IMR-90 (cell line): Measurements from ENCODE around the gene C22orf31. TPM values are rescaled to one million over a fixed set of nuclear protein-coding genes. Genes with fewer than 3 reads are reported as not detected.

Experiments used
- ATAC-seq: fragments of 200-7000 bp; cut with Tn5 transposase; 2 replicates; pipeline ENCODE4 v1.9.1; 2020; ENCODE audit warnings: low read depth, mild to moderate bottlenecking, moderate library complexity
- BruUV-seq: library from RNA; stranded (reverse); fragments of 400-500 nt; replicated peaks from 2 replicates; lab custom pipeline; 2021; lab: Mats Ljungman, UMichigan
- CTCF ChIA-PET: fragments of 300-600 bp; formaldehyde crosslinking; extraction: SDS; loops from one replicate; lab custom pipeline; 2021; ENCODE audit warnings: antibody characterized with exemption; lab: Yijun Ruan, JAX
- POLR2A ChIA-PET: fragments of 300-600 bp; sonication (Branson Sonifier 250); formaldehyde crosslinking; loops from one replicate; lab custom pipeline; 2022; ENCODE audit warnings: antibody characterized with exemption; ENCODE audit not compliant: unreplicated experiment; lab: Charles Lee
- DNase-seq: peaks from one replicate; pipeline ENCODE4 v3.0.0; 2013
- H2AFZ ChIP-seq: replicated peaks from 2 replicates; pipeline ENCODE3; 2013; ENCODE audit warnings: low read length, mild to moderate bottlenecking; ENCODE audit not compliant: poor library complexity
- H2AK5ac ChIP-seq: 2 replicates; pipeline ENCODE4 v1.6.1; 2013; ENCODE audit warnings: low read depth, low read length, inconsistent platforms
- H2AK9ac ChIP-seq: replicated peaks from 2 replicates; pipeline ENCODE3; 2013; ENCODE audit warnings: mild to moderate bottlenecking, low read depth, low read length, moderate library complexity; ENCODE audit not compliant: poor library complexity
- H2BK120ac ChIP-seq: 2 replicates; pipeline ENCODE4 v1.6.1; 2013; ENCODE audit warnings: low read depth, low read length, inconsistent platforms
- H2BK15ac ChIP-seq: 3 replicates; pipeline ENCODE4 v1.6.1; 2013; ENCODE audit warnings: low read depth, low read length, inconsistent platforms
- H2BK20ac ChIP-seq: 2 replicates; pipeline ENCODE4 v1.6.1; 2013; ENCODE audit warnings: low read depth, mild to moderate bottlenecking, inconsistent platforms, low read length, moderate library complexity
- H2BK5ac ChIP-seq: 2 replicates; pipeline ENCODE4 v1.6.1; 2013; ENCODE audit warnings: mild to moderate bottlenecking, low read depth, low read length, inconsistent platforms; ENCODE audit not compliant: poor library complexity, severe bottlenecking
- H3K14ac ChIP-seq: replicated peaks from 2 replicates; pipeline ENCODE4 v1.6.1; 2013; ENCODE audit warnings: low read depth, low read length, inconsistent platforms
- H3K18ac ChIP-seq: 2 replicates; pipeline ENCODE4 v1.6.1; 2013; ENCODE audit warnings: low read depth, low read length, control low read depth
- H3K23ac ChIP-seq: 2 replicates; pipeline ENCODE4 v1.6.1; 2013; ENCODE audit warnings: low read depth, low read length, inconsistent platforms
- H3K27ac ChIP-seq: 2 replicates; pipeline ENCODE4 v1.5.1; 2013; ENCODE audit warnings: mild to moderate bottlenecking, control low read depth, low read length; ENCODE audit not compliant: insufficient read depth
- H3K27me3 ChIP-seq: 2 replicates; pipeline ENCODE4 v1.6.1; 2013; ENCODE audit warnings: low read length; ENCODE audit not compliant: control insufficient read depth, insufficient read depth
- H3K36me3 ChIP-seq: 2 replicates; pipeline ENCODE4 v1.6.1; 2013; ENCODE audit warnings: low read length, mixed read lengths; ENCODE audit not compliant: control insufficient read depth, insufficient read depth
- H3K4ac ChIP-seq: 2 replicates; pipeline ENCODE4 v1.6.1; 2013; ENCODE audit warnings: low read depth, low read length, inconsistent platforms
- H3K4me1 ChIP-seq: 2 replicates; pipeline ENCODE4 v1.6.1; 2013; ENCODE audit warnings: low read length, mixed read lengths; ENCODE audit not compliant: control insufficient read depth, insufficient read depth
- H3K4me2 ChIP-seq: 2 replicates; pipeline ENCODE4 v1.6.1; 2013; ENCODE audit warnings: low read depth, mild to moderate bottlenecking, control low read depth, low read length, moderate library complexity
- H3K4me3 ChIP-seq: 2 replicates; pipeline ENCODE4 v1.5.1; 2013; ENCODE audit warnings: low read depth, mild to moderate bottlenecking, control low read depth, low read length, moderate library complexity; ENCODE audit not compliant: insufficient read depth
- H3K56ac ChIP-seq: 2 replicates; pipeline ENCODE4 v1.6.1; 2013; ENCODE audit warnings: low read length, inconsistent platforms; ENCODE audit not compliant: insufficient read depth; ENCODE audit errors: extremely low read depth
- H3K79me1 ChIP-seq, 2 experiments: 2 replicates each; pipeline ENCODE4 v1.6.1; 2013; ENCODE audit warnings: low read length in 2 of 2, inconsistent platforms in 1 of 2, low read depth in 1 of 2
- H3K9ac ChIP-seq: 2 replicates; pipeline ENCODE4 v1.6.1; 2013; ENCODE audit warnings: low read depth, low read length, control low read depth
- H3K9me1 ChIP-seq: 2 replicates; pipeline ENCODE4 v1.6.1; 2013; ENCODE audit warnings: low read length, inconsistent platforms; ENCODE audit not compliant: insufficient read depth
- H3K9me3 ChIP-seq: 2 replicates; pipeline ENCODE4 v1.6.1; 2013; ENCODE audit warnings: low read length; ENCODE audit not compliant: control insufficient read depth, insufficient read depth
- H4K20me1 ChIP-seq: 2 replicates; pipeline ENCODE4 v1.6.1; 2013; ENCODE audit warnings: low read length, inconsistent platforms; ENCODE audit not compliant: insufficient read depth
- H4K5ac ChIP-seq: 2 replicates; pipeline ENCODE4 v1.6.1; 2013; ENCODE audit warnings: mild to moderate bottlenecking, low read depth, low read length, control low read depth
- H4K8ac ChIP-seq, 2 experiments: 2 replicates each; pipeline ENCODE4 v1.6.1; 2013; ENCODE audit warnings: low read depth in 2 of 2, low read length in 2 of 2, control low read depth in 1 of 2, inconsistent platforms in 1 of 2
- H4K91ac ChIP-seq: 2 replicates; pipeline ENCODE4 v1.6.1; 2013; ENCODE audit warnings: low read depth, low read length, inconsistent platforms; ENCODE audit not compliant: insufficient read depth
- BHLHE40 ChIP-seq: fragments of 150-350 bp; IDR thresholded peaks from 2 replicates; pipeline ENCODE4 v1.6.1; 2016; ENCODE audit warnings: mild to moderate bottlenecking, low read depth, low read length
- CEBPB ChIP-seq: IDR thresholded peaks from 2 replicates; pipeline ENCODE4 v1.6.1; 2012; ENCODE audit warnings: low read depth, low read length, improper control_type of control experiment
- CHD1 ChIP-seq: IDR thresholded peaks from 2 replicates; pipeline ENCODE4 v1.6.1; 2012; ENCODE audit warnings: low read depth, low read length, improper control_type of control experiment
- MAFK ChIP-seq: IDR thresholded peaks from 2 replicates; pipeline ENCODE4 v1.6.1; 2012; ENCODE audit warnings: low read depth, low read length, improper control_type of control experiment
- MAZ ChIP-seq: IDR thresholded peaks from 2 replicates; pipeline ENCODE4 v1.6.1; 2012; ENCODE audit warnings: low read depth, mild to moderate bottlenecking, low read length, improper control_type of control experiment, moderate library complexity, borderline replicate concordance
- MXI1 ChIP-seq: IDR thresholded peaks from 2 replicates; pipeline ENCODE4 v1.6.1; 2012; ENCODE audit warnings: low read depth, mild to moderate bottlenecking, low read length, moderate library complexity, borderline replicate concordance
- POLR2A ChIP-seq: IDR thresholded peaks from 2 replicates; pipeline ENCODE4 v1.6.1; 2012; ENCODE audit warnings: mild to moderate bottlenecking, low read depth, low read length
- RCOR1 ChIP-seq: IDR thresholded peaks from 2 replicates; pipeline ENCODE4 v1.6.1; 2012; ENCODE audit warnings: mild to moderate bottlenecking, low read length, improper control_type of control experiment; ENCODE audit not compliant: insufficient replicate concordance
- RFX5 ChIP-seq: IDR thresholded peaks from 2 replicates; pipeline ENCODE4 v1.8.0; 2012; ENCODE audit warnings: low read depth, mild to moderate bottlenecking, low read length, moderate library complexity
- USF2 ChIP-seq: fragments of 150-350 bp; IDR thresholded peaks from 2 replicates; pipeline ENCODE4 v1.6.1; 2017; ENCODE audit warnings: mild to moderate bottlenecking, antibody characterized with exemption, low read length, low read depth
- WGBS, 2 experiments: methylation state at CpG; one replicate each; pipeline versions ENCODE4 v1.1.5 to v1.1.7; 2013; ENCODE audit warnings: missing lambda C conversion rate in 2 of 2; ENCODE audit not compliant: insufficient read length in 1 of 2; ENCODE audit errors: extremely low coverage in 2 of 2; 5-methylcytosine and 5-hydroxymethylcytosine counted together
- dilution Hi-C: fragments of 300-500 bp; cut with HindIII; formaldehyde crosslinking; loops from one replicate; pipeline ENCODE4 v1.14.3; 2018; ENCODE audit warnings: low sequenced_read_pairs; ENCODE audit not compliant: unreplicated experiment
- in situ Hi-C: fragments of 300-500 bp; cut with MboI; formaldehyde crosslinking; loops from 3 replicates; pipeline ENCODE4 v1.14.3; 2019; ENCODE audit warnings: low sequenced_read_pairs, inconsistent platforms, mixed read lengths
- intact Hi-C: fragments of 100-400 bp; cut with micrococcal nuclease; formaldehyde crosslinking; loops from 2 replicates; pipeline ENCODE4 v1.10.0; 2022
- polyA plus RNA-seq, 3 experiments: library from polyadenylated mRNA; depleted of rRNA; stranded (reverse); fragments of >200 nt; gene quantifications; 2 replicates each; pipeline ENCODE4 v1.2.3, GENCODE V29; 2012; ENCODE audit warnings: low replicate concordance in 1 of 3
- total RNA-seq: library from RNA; depleted of rRNA; stranded (reverse); fragments of >200 nt; gene quantifications from 2 replicates; pipeline ENCODE4 v1.2.3, GENCODE V29; 2012
- TF ChIP-seq, protein P1 (sequence below): fragments of 150-350 bp; IDR thresholded peaks from 2 replicates; pipeline ENCODE4 v1.6.1; 2016; ENCODE audit warnings: low read depth, mild to moderate bottlenecking, low read length, moderate library complexity, borderline replicate concordance

C22orf31 gene
- total and polyA plus RNA-seq, 2 of the 4 experiments (the other 2 are of a cell fraction) = not detected

DNA sequence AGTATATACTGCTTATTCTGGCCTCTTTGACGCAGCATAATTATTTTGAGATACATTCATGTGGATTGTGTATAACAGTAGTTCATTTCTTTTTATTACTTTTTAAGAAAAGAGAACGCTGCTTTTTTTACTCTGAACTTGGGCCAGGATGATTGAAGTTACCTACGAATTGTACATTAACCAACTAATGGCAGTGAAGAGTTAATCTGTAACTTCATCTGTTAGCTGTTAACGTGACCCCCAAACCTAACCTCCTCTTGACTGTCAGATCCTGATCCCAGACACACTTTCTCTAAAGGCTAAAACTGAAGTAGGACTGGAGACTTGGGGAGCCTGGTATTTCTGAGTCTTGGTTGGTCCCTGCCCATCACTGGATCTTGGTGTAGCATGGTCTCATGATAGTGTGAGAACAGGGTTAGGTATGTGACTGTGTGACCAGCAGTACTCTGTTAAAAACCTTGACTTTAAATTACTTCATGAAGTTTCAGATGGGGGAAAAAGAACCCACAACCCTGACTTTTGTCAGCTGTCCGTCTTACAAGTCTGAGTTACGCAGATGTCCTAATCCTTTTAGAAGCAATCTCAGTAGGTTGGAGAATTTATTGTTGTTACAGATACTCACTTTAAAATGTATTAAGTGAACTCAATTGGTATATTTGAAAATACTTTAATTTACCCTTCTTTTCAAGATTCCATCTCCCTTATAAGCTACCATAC is 39.4 kb downstream of the C22orf31 start:
- no CpG with 5 or more reads among the region's 6 CpGs for WGBS, 2 experiments
- Histone ChIP-seq H3K56ac (no peak overlapping the region), H3K4me1 (no peaks in the 10 kb centered on the region), H3K4ac (no peak overlapping the region), H3K9me3 (peaks cover 3% of the 10 kb centered on the region), H3K9me1 (peaks cover 6% of the 10 kb centered on the region), H3K14ac (no peak overlapping the region), H3K23ac (no peak overlapping the region), H3K27ac (no peak overlapping the region), H3K27me3 (no peaks in the 10 kb centered on the region), H3K18ac (no peak overlapping the region), H3K79me1 (peaks cover 2 to 6% of the 10 kb centered on the region in 2 experiments; a peak in 1 of 4 replicates), H2AFZ (no peak overlapping the region), H4K5ac (no peak overlapping the region), H2BK5ac (no peak overlapping the region), H4K20me1 (no peaks in the 10 kb centered on the region), H3K4me2 (no peak overlapping the region), H3K4me3 (no peak overlapping the region), H3K9ac (no peak overlapping the region), H2BK20ac (no peak overlapping the region), H3K36me3 (no peaks in the 10 kb centered on the region), H2AK5ac (no peak overlapping the region), H2AK9ac (no peak overlapping the region), H4K91ac (no peak overlapping the region), H2BK120ac (no peak overlapping the region), H2BK15ac (no peak overlapping the region), H4K8ac (no peak overlapping the region)
- ATAC-seq (no peak), DNase-seq (no peak)
- intact Hi-C loops (no loop called here), in situ Hi-C loops (no loop called here), dilution Hi-C loops (no loop called here)
- TF ChIP-seq MAZ (no peak), USF2 (no peak), CEBPB (no peak), MXI1 (no peak), RCOR1 (no peak), MAFK (no peak), BHLHE40 (no peak), POLR2A (no peak), RFX5 (no peak), CHD1 (no peak)
- TF ChIP-seq, protein P1, sequence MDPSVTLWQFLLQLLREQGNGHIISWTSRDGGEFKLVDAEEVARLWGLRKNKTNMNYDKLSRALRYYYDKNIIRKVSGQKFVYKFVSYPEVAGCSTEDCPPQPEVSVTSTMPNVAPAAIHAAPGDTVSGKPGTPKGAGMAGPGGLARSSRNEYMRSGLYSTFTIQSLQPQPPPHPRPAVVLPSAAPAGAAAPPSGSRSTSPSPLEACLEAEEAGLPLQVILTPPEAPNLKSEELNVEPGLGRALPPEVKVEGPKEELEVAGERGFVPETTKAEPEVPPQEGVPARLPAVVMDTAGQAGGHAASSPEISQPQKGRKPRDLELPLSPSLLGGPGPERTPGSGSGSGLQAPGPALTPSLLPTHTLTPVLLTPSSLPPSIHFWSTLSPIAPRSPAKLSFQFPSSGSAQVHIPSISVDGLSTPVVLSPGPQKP = no peak
- BruUV-seq = no TSS peak
- CTCF ChIA-PET = no interaction called here
- POLR2A ChIA-PET = no interaction called here
